MV-4-11 (cell line): ENCODE measurements around the gene SLC7A5.
"Not testable (repeated sequence)": the region's sequence is repeated elsewhere in the genome, so short reads cannot be mapped to it uniquely, and the experiment has no call there.

Source experiments
- DNase-seq: peaks from one replicate; lab custom pipeline; 2025; lab: John Stamatoyannopoulos, UW

SLC7A5 gene

DNA sequence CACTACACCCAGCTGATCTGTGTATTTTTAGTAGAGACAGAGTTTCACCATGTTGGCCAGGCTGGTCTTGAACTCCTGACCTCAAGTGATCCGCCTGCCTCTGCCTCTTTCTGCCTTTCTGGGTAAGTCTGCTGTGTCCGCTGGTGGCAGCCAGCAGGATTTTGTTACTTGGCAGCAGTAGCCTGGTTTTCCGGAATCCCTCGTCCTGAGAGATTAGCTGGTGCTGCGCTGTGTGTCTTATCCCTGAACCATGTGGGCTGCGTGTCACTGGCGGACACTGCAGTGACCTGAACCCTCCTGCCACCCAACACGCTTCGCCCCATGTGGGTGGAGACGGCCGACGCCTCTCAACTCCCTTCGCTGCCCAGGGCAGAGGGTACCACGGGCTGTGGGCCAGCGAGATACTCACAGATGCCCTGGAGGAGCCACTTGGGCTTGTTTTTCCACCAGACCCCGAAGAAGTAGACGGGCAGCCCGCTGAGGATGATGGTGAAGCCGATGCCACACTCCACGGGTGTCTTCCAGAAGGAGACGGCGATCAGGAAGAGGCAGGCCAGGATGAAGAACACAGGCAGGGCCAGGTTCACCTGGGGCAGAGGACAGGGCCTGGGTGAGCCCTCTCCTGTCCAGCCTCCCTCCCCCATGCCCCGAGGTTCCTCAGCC is 35.2 kb downstream of the SLC7A5 start:
- no peak for DNase-seq

DNA sequence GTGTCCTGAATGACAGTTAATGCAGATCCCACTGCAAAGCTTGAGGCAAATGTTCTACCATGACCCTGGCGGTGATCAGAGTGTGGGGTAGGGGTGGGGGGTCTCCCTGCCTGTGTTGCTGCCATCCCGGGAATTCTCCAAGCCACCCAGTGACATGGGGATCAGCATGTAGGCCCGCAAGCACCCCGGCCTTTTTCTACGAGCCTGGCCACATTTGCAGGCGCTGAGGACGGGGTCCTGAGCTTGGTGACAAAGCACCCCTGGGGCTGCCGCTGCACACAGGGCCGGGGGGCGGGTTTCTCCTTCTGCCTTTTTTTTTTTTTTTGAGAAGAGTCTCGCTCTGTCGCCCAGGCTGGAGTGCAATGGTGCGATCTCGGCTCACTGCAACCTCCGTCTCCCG is 35.8 kb downstream of the SLC7A5 start:
- no peak for DNase-seq

DNA sequence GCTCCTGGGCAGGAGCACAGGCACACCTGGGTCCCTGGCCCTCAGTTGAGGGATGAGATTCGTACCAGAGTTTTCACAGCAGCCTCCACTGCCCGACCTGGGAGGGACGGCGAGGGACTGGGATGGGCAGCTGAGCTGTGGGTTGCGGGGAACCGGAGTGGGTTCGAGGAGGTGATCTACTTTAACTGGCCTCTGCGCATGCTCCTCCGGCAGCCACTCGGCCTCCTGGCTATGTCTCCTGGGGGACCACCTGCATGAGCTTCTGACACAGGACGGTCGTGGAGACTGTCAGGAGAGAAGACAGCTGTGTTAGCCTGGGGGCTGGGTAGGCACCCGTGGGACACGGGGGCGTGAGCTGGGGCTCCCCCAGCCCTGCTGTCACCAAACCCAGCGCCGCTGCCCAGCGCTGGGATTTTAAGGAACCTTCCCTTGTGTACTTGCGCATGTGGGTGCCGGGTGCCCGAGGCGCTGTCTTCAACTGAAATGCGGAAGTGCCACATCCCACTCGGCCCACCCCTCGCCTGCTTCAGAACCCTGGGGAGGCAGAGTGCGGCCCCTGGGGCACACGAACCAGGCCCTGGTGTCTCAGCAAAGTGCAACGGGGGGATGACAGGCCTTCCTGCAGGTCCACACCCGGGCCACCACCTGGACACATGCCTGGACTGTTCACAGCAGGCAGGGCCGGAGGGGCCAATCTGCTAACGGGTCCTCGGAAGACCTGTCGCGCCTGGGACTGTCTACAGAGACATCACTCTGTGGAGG is 36.4 kb downstream of the SLC7A5 start:
- DNase-seq, result peak; percentile 69

DNA sequence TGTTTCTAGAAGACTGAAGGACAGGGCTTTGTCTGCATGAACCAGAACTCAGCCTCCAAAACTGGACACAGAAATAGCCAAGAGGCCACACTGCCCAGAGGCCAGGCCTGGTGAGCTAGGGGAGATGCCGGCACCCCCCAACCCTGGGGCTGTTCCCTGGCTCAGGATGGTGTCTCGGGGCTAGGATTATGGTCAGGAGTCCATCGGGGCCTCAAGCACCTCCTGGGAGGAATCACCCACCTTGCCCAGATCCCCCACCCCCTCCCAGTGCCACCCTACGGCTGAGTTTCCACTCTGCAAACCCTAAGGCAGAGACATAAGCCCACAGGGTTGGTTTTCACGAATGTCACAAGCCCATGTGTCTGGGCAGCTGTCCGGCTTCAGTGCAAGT is 37.2 kb downstream of the SLC7A5 start:
- no peak for DNase-seq

DNA sequence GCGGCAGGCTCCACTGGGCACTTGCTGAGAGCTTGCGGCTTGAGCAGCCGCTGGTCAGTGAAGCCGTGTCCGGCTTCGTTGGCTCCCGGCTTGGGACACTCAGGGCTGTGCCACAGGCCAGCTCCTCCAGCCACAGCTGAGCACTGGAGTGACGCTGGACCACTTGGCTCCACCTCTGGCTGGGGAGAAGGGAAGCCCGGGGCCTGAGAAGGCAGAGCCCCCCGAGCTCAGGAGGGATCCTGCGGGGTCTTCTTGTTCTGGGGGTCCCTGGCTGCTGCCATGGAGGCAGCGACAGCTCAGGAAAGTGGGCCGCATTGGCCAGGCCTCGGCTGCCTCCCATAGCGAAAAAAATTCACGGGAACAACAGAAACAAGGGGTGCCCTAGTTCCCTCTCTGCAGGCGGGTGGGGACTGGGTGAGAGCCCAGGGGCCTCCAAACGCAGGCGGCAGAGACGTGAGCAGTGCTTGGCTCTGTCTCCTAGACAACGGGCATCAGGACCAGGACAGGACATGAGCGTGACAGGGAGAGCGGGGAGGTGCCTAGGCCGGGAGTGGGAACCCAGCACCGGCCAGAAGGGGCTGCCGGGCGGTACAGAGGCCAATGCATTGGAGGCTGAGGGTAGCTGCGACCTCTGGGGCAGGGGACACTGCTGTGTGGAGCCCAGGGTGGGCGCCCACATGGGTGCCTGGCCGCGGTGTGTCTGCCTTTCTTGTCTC is 37.7 kb downstream of the SLC7A5 start:
- no peak for DNase-seq

DNA sequence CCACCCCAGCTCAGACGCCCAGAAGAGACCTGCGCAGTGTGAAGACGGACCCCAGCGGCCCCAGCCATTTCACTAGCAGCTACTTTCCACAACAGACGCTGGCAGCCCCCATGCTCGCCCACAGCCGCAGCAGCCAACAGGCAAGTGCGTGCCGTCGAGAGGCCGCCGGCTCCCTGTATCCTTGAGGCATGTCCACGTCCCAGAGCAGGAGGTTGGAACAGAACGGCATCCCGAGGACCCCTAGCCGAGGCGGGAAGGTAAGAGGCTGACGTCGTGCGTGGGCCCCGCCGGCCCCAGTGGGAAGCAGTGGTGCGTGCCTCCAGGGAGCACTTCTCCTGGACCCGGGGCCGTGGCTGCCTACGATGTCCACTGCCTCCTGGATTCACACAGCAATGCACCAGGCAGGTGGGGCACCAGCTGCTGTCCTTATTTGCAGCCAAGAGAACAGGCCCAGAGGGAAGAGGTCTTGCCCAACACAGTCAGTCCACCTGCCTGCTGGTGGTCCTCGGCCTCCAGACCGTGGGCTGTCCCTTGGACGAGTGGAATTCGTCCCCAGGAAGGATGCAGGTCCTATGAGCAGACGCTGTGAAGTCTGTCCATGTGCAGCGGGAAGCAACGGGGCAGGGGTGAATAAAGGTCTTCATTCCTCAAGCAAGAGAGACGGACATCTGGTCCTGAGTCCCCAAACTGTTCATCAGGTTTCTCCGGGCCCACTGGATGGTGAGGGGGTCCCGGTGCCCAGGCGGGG is 38.5 kb downstream of the SLC7A5 start:
- DNase-seq, result no peak

DNA sequence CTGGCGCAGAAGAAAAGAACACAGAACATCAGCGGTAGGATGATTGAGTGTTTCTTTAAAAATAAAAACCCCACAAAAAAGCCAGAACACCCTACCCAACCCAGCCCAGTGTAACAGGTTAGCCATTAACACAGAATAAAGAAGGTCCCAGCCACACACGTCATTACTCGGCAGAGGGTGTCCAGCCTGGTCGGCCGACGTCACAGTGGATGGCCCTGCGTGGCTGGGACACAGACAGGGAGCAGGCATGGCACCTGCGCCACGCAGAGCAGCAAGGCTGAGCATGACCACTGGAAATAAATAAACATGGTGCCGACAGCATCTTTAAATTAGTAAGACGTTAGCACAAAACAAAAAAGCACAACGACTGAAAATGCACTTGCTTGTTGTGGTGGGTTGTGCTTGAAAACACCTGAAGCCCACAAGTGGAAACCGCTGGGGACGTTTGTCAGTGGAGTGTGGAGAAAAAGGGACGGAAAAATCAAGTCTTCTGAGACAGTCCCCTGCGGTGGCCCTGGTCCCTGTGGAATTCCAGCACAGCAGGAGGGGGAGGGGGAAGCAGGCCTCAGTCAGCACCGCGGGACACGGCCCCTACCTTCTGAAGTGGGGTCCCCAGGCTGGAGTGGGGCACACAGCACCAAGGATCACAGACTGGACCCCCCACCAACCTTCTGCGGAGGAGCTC is 39.2 kb downstream of the SLC7A5 start:
- no peak for DNase-seq

DNA sequence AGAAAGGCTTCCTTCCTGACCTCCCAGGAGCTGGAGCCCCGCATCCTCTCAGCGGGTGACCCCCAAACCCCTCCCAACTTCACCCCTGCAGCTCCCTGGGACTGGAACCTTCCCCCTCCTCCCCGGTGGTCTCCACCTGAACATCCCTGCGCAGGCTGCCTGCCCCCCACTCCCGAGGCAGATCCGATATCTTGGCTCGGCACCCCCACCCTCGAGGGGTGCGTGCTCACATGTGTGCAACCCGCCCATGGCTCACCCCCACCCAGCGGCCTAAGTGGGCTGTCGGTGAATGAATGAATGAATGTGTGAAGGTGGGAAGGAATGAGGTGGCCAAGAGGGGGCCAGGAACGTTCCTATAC is 39.7 kb downstream of the SLC7A5 start:
- no peak for DNase-seq

DNA sequence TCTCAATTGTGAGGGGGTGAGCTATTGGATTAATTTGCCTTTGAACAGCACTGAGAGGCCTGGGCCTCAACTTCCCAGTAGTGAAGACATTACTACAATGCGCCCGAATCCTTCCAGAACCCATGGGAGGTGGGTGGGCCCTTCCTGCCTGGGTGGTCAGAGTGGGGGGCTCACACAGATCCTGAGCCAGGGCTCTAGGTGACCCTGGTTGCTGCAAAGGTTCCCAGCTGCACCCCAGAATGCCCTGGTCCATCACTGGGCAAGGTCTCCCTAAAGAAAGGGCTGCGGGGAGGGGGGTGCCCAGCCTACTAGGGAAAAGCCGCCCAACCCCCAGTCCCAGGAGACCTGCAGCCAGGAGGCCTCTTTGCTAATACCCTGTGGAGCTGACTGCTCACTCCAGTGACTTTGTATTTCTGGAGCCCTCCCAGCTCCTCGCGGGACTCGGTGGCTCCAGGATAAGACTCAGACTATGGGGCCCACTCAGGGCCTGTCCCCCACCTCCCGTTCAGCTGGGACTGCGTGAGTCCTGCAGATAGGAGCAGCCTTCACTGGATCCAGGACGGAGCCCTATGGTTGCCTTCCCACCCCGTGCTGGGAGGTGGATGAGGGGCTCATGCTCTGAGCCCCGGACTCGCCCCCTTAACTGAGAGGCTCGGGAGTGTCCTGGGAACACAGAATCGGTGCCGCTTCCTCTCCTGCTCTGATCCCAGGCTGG is 40.2 kb downstream of the SLC7A5 start:
- DNase-seq, result no peak

DNA sequence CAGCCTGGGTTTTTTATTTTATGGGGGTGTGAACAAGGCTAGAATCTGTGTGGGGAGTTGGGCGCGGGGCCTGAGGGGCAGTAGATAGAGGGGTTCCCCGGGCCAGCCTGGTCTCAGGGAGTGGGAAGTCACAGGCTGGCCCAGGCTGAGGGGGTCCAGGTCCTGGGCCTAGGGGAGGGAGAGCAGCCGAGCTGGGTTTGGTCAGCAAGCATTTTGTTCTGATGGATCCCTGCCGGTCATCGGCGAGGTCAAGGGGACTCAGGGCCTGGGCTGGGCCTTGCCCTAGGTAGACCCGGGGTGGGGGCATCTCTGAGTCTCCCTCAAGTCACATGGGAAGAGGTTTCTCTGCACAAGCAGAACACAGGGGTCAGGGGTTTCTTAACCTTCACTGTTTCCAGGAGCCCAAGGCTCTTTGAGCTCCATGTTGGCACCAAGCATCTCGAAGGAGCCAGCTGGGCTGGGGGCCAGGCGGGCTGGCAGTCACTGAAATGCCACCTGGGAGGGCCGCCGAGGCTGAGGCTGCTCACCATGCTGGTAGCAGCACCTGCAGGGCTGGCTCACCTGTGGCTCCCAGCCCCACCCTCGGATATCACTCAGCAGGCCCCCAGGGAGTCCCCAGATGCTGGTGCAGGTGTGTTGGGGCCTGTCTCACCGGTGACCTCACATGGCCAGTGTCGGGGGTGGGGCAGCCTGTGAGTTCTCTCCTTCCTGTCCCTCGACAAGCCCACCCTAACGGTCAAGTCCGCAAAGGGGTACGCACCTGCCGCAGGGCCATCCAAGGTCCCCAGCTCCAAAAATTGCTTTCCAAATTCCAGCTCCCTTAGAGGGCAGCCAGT is 41.0 kb downstream of the SLC7A5 start:
- DNase-seq, result no peak

DNA sequence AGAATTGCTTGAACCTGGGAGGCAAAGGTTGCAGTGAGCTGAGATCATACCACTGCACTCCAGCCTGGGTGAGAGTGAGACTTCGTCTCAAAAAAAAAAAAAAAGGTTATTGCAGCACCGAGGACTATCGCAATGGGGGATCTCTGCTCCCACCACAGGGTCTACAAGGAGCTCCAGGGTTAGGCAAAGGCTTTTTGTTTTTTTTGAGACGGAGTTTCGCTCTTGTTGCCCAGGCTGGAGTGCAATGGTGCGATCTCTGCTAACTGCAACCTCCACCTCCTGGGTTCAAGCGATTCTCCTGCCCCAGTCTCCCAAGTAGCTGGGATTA is 41.8 kb downstream of the SLC7A5 start:
- not testable (repeated sequence) for DNase-seq

DNA sequence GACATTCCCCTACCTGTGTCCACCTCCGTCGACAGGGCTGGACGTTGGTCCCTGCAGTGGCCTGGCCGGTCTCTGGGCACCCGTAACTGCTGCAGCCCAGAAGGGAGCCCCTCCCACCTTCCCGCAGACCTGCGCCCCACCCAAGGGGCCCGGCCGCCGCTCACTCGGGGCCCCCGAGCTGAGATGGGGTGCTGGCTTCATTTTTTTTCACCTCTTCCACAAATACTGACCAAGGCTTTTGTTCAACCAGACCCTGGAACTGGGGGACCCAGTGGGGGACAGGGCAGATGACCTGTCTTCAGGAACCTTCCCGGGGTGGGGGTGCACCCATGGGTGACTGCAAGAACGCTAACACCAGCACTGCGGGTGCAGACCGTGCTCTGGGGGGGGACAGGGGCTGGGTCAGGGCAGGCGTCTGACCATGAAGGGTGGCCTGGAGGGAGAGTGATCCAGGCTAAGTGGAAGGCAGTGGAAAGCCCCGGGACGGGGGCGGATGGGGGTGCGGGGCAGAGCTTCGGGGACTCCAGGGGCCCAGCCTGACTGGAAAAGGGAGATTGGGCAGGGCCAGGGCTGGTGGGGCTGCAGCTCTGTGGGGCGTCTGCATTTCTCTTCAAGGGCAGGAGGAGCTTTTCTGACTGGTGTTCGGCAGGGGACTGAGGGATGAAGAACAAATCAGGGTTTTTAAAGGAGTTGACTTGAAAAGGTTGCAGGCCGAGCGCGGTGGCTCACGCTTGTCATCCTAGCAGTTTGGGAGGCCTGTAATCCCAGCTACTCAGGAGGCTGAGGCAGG is 42.3 kb downstream of the SLC7A5 start:
- DNase-seq, result no peak

DNA sequence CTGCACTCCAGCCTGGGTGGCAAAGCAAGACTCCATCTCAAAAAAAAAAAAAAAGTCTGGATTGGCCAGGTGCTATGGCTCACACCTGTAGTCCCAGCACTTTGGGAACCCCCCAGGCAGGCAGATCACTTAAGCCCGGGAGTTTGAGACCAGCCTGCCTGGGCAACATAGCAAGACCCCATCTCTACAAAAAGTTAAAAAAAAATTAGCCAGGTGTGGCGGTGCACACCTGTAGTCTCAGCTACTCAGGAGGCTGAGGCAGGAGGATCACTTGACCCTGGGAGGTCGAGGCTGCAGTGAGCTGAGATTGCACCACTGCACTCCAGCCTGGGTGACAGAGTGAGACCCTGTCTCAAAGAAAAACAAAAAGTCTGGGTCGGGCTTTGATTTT is 42.9 kb downstream of the SLC7A5 start:
- DNase-seq, result not testable (repeated sequence)

DNA sequence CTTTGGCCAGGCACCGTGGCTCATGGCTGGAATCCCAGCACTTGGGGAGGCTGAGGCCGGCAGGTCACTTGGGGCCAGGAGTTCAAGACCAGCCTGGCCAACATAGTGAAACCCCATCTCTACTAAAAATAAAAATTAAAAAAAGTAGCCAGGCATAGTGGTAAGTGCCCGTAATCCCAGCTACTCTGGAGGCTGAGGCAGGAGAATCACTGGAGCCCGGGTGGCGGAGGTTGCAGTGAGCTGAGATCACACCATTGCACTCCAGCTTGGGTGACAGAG is 43.5 kb downstream of the SLC7A5 start:
- not testable (repeated sequence) for DNase-seq

DNA sequence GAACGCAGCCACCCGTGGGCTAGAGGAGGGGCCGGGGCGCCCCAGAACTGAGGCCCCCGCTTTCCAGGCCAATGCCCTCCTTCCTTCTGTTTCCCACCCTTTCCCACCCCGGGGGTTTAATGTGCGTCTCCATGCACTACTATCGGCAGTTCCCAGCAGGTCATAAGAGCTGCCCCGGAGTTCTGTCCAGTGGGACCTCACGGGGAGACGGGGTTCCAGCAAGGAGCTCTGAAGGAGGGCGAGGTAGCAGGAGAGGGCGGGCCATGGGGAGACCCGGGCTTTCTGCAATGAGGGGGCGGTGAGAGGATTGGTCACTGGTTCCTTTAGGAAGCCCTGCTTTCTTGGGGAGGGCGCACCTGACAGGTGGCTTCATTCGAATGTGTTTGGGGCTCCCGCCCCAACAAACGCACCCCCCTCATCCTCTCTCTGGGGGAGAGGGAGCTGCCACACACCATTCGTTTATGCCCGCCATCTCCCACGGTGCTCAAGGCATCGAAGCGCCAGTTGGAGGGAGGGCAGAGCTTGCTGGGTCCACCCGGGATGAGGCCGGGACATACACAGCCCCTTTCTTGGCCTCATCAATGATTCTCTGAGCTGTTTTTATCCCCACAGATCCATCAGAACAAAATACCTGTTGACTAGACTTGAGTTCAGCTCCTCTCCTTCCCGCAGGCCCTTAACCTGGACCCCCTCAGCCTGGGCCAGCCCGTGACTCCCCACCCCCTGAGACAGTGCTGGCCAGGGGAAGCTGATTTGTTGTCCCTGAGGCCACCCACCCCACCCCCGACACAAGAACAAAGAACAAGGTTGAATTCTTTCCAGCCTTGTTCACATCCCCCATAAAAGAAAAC is 44.1 kb downstream of the SLC7A5 start:
- no peak for DNase-seq

DNA sequence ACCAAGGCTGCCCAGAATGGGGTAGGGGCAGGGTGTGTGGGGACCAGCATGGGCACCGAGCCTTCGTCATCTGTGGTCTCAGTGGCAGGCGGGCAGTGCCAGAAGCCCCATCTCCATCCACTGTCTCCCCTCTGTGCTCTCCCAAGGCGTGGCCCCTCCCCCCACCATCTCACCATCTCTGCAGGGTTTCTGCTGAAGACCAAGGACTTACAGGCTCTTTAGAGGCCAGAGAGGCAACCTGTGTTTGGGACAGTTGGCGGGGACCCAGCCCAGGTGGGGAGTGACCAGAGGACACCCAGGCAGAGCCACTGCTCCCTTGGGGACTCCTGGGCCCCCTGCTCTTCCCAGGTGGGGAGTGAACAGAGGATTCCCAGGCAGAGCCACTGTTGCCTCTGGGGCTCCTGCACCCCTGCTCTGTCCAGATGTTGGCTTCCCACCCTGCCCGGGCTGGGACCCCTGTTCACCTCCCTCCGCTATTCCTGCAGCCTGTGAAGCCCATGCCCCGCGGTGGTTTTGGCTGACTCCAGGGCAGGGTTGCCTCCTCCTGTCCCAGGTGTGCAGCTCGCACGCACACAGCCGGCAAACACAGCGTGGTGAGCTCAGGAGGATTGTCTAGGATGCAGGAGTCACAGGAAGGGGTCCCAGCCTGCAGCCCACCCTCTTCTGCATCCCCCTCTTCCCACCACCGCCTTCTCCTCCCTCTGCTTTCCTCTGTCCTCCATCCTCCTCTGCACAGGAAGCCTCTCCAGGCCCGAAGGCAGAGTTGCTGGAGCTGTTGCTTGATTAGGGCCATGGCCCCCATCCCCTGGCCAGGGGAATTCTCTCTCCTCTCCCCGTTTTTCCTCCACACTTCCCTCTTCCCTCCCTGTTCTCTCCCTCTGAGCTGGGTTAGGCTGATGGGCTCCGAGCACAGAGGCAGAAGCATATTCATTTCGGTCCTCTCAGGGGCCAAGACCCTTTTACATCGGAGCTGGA is 45.0 kb downstream of the SLC7A5 start:
- no peak for DNase-seq

DNA sequence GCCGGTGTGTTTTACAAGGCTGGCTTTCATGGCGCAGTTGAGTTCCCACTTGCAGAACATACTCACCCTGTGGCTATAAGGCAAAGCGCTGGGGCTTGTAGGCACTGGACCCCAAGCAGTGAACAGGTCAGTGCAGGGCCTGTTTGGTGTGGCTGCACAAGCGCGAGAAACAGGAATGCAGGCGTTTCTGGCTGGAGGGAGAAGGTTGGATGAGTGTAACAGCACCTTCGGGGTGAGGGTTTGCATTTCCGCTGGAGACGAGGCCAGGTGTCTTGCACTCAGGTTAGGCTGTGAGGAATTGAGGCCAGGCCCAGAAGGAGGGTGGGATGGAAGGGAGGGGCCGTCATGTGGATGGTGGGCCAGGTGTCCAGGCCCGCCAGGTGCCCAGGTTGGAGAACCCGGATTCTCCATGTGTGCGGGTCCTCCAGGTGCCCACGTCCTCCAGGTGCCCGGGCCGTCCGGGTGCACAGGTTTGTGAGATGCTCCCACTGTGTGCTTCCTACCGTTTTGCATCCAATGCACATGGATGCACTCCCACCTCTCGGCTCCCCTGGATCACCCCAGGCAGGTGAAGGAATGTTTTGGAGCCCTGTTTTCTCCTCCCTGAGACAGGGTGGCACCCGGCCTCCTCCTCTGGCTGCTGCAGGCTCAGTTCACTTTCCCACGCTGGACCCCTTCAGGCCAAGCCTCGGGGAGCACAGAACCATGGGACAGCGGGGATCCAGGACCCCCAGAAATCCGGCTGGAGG is 46.0 kb downstream of the SLC7A5 start:
- DNase-seq, result no peak
